Measurements from ENCODE around the gene TMPRSS13.

- TF ChIP-seq, protein P1, sequence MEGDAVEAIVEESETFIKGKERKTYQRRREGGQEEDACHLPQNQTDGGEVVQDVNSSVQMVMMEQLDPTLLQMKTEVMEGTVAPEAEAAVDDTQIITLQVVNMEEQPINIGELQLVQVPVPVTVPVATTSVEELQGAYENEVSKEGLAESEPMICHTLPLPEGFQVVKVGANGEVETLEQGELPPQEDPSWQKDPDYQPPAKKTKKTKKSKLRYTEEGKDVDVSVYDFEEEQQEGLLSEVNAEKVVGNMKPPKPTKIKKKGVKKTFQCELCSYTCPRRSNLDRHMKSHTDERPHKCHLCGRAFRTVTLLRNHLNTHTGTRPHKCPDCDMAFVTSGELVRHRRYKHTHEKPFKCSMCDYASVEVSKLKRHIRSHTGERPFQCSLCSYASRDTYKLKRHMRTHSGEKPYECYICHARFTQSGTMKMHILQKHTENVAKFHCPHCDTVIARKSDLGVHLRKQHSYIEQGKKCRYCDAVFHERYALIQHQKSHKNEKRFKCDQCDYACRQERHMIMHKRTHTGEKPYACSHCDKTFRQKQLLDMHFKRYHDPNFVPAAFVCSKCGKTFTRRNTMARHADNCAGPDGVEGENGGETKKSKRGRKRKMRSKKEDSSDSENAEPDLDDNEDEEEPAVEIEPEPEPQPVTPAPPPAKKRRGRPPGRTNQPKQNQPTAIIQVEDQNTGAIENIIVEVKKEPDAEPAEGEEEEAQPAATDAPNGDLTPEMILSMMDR (conservative IDR thresholded peaks at IDR 0.05; ENCODE audit: low read length): no peak
- no peak for TF ChIP-seq EZH2phosphoT487 (IDR thresholded peaks at IDR 0.05; ENCODE audit: borderline replicate concordance, low read depth, low read length)
These were observed 49.4 kb downstream of the TMPRSS13 start for GRCh38 chr11:117879516-117880480.

Measured in OCI-LY7 (cell line).